ENCODE data around the gene PCDHA2. TPM values are rescaled to one million over a fixed set of nuclear protein-coding genes. Genes with fewer than 3 reads are reported as not detected.

PCDHA2 gene
- total RNA-seq, 1 donor from 2014 or later, result not detected

Other genes starting within 250 kb of the PCDHA2 start
- gene EIF4EBP3, start 247.2 kb upstream of the PCDHA2 start, total RNA-seq, result 1.3 and 2.3 TPM in 2 replicates
- 17.5 and 18.2 TPM in 2 replicates for gene SRA1, start 237.4 kb upstream of the PCDHA2 start, total RNA-seq
- gene APBB3, start 230.3 kb upstream of the PCDHA2 start, total RNA-seq, result 3.3 and 6.6 TPM in 2 replicates
- gene SLC35A4, start 230.0 kb upstream of the PCDHA2 start, total RNA-seq, result 14.8 and 27.9 TPM in 2 replicates
- gene CD14, start 161.7 kb upstream of the PCDHA2 start, total RNA-seq, result 1.9 and 10.7 TPM in 2 replicates
- 8.5 and 12.4 TPM in 2 replicates for gene TMCO6, start 155.4 kb upstream of the PCDHA2 start, total RNA-seq
- gene NDUFA2, start 147.2 kb upstream of the PCDHA2 start, total RNA-seq, result 60.2 and 70.5 TPM in 2 replicates
- 51.1 and 51.2 TPM in 2 replicates for gene IK, start 147.0 kb upstream of the PCDHA2 start, total RNA-seq
- 24.6 and 31.7 TPM in 2 replicates for gene WDR55, start 129.9 kb upstream of the PCDHA2 start, total RNA-seq
- gene DND1, start 121.3 kb upstream of the PCDHA2 start, total RNA-seq, result 0.13 TPM in 2 replicates
- gene HARS1, start 103.5 kb upstream of the PCDHA2 start, total RNA-seq, result 46.0 and 48.0 TPM in 2 replicates
- gene HARS2, start 103.4 kb upstream of the PCDHA2 start, total RNA-seq, result 23.3 and 23.6 TPM in 2 replicates
- 30.3 and 33.4 TPM in 2 replicates for gene ZMAT2, start 94.4 kb upstream of the PCDHA2 start, total RNA-seq
- under 0.01 TPM in 1 of 2 replicates, not detected in the other for gene PCDHA1, start 8.7 kb upstream of the PCDHA2 start, total RNA-seq
- 0.13 and 0.25 TPM in 2 replicates for gene PCDHA3, start 6.2 kb downstream of the PCDHA2 start, total RNA-seq
- gene PCDHA4, start 12.2 kb downstream of the PCDHA2 start, total RNA-seq, result under 0.01 and 0.25 TPM in 2 replicates
- gene PCDHA5, start 26.8 kb downstream of the PCDHA2 start, total RNA-seq, result under 0.01 TPM in 2 replicates
- 0.25 TPM in 1 of 2 replicates, not detected in the other for gene PCDHA6, start 33.1 kb downstream of the PCDHA2 start, total RNA-seq
- gene PCDHA7, start 39.4 kb downstream of the PCDHA2 start, total RNA-seq, result 0.13 and 0.38 TPM in 2 replicates
- gene PCDHA8, start 46.3 kb downstream of the PCDHA2 start, total RNA-seq, result 0.13 TPM in 1 of 2 replicates, not detected in the other
- gene PCDHA9, start 53.5 kb downstream of the PCDHA2 start, total RNA-seq, result under 0.01 TPM in 2 replicates
- under 0.01 and 0.13 TPM in 2 replicates for gene PCDHA10, start 61.0 kb downstream of the PCDHA2 start, total RNA-seq
- gene PCDHA11, start 74.1 kb downstream of the PCDHA2 start, total RNA-seq, result under 0.01 TPM in 1 of 2 replicates, not detected in the other
- gene PCDHA12, start 80.5 kb downstream of the PCDHA2 start, total RNA-seq, result under 0.01 TPM in 1 of 2 replicates, not detected in the other
- gene PCDHA13, start 87.3 kb downstream of the PCDHA2 start, total RNA-seq, result under 0.01 TPM in 2 replicates
- 0.13 TPM in 1 of 2 replicates, not detected in the other for gene PCDHAC1, start 131.4 kb downstream of the PCDHA2 start, total RNA-seq
- gene PCDHAC2, start 171.6 kb downstream of the PCDHA2 start, total RNA-seq, result 0.13 TPM in 2 replicates

Measured in dermis microvascular lymphatic vessel endothelial cell (primary cell).